ENCODE measurements around the gene POLR1G.

POLR1G gene

GRCh38 chr19:45421947-45422498 is 15.6 kb downstream of the POLR1G start:
- no peak overlapping the region for H3K4me3 ChIP-seq (ENCODE audit: low read length)
- H3K36me3 ChIP-seq (ENCODE audit: control insufficient read depth, low read length) = peaks cover 18% of the 10 kb centered on the region
- no peak overlapping the region for H3K27ac ChIP-seq (ENCODE audit: low read depth, low read length)
- peaks cover 20% of the 10 kb centered on the region for H3F3A ChIP-seq (ENCODE audit: control insufficient read depth, insufficient read depth)
- H3K79me2 ChIP-seq (ENCODE audit: control insufficient read depth, low read length) = peaks cover 16% of the 10 kb centered on the region
- H3K27me3 ChIP-seq (ENCODE audit: control insufficient read depth, low read length) = no peaks in the 10 kb centered on the region
- H4K20me1 ChIP-seq (ENCODE audit: control insufficient read depth, insufficient read depth, low read depth, low read length) = no peaks in the 10 kb centered on the region
- peaks cover 67% of the 10 kb centered on the region for H3K4me1 ChIP-seq (ENCODE audit: control insufficient read depth, low read length)
- H3K9me2 ChIP-seq (replicated peaks; ENCODE audit: control insufficient read depth, low read length) = no peaks in the 10 kb centered on the region
- H3K9me3 ChIP-seq (ENCODE audit: control insufficient read depth, insufficient read depth, low read length) = no peaks in the 10 kb centered on the region
- H3K4me2 ChIP-seq (ENCODE audit: low read length) = peak overlapping the region; percentile 35; the same call in 1 of the 2 replicates
- no peak for TF ChIP-seq EZH2phosphoT487 (IDR thresholded peaks at IDR 0.05; ENCODE audit: borderline replicate concordance, low read length)
- TF ChIP-seq CTCF (IDR thresholded peaks at IDR 0.05; ENCODE audit: low read depth, low read length, poor library complexity, severe bottlenecking) = no peak

DNA sequence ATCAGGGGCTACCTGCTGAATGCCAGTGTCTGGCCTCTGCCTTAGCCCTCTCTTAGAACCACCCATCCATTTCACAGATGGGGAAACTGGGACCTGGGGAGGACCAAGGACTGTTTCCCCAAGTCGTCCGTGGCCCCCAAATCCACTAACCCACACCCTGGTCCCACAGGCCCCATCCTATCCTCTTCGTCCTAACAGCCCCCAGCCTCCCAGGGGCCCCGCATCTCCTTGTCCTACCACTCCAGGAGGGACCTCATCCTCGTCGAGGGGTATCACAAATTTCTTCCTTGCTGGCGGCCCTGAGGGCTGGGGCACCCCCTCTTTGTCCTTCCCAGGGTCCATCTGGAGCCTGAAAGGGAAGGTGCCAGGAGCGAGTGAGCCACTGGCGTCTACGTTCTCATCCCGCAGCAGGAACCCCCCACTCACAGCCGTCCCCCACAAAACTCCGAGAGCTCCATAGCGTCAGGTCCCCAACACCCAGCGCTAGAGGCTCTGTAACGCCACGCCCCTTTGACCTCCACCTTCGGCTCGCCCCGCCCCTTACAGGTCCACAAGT is 16.7 kb downstream of the POLR1G start:
- Histone ChIP-seq H3K9me3 (ENCODE audit: control insufficient read depth, insufficient read depth, low read length) (no peaks in the 10 kb centered on the region), H3F3A (ENCODE audit: control insufficient read depth, insufficient read depth) (peaks cover 20% of the 10 kb centered on the region), H3K27me3 (ENCODE audit: control insufficient read depth, low read length) (no peaks in the 10 kb centered on the region), H3K27ac (ENCODE audit: low read depth, low read length) (peak overlapping the region; percentile 83), H3K4me3 (ENCODE audit: low read length) (peak overlapping the region; percentile 81), H3K79me2 (ENCODE audit: control insufficient read depth, low read length) (peaks cover 16% of the 10 kb centered on the region), H3K36me3 (ENCODE audit: control insufficient read depth, low read length) (peaks cover 18% of the 10 kb centered on the region), H3K4me2 (ENCODE audit: low read length) (peak overlapping the region; percentile 92), H4K20me1 (ENCODE audit: control insufficient read depth, insufficient read depth, low read depth, low read length) (no peaks in the 10 kb centered on the region), H3K9me2 (replicated peaks; ENCODE audit: control insufficient read depth, low read length) (no peaks in the 10 kb centered on the region), H3K4me1 (ENCODE audit: control insufficient read depth, low read length) (peaks cover 77% of the 10 kb centered on the region)
- TF ChIP-seq CTCF (IDR thresholded peaks at IDR 0.05; ENCODE audit: low read depth, low read length, poor library complexity, severe bottlenecking) (no peak), EZH2phosphoT487 (IDR thresholded peaks at IDR 0.05; ENCODE audit: borderline replicate concordance, low read length) (no peak)

DNA sequence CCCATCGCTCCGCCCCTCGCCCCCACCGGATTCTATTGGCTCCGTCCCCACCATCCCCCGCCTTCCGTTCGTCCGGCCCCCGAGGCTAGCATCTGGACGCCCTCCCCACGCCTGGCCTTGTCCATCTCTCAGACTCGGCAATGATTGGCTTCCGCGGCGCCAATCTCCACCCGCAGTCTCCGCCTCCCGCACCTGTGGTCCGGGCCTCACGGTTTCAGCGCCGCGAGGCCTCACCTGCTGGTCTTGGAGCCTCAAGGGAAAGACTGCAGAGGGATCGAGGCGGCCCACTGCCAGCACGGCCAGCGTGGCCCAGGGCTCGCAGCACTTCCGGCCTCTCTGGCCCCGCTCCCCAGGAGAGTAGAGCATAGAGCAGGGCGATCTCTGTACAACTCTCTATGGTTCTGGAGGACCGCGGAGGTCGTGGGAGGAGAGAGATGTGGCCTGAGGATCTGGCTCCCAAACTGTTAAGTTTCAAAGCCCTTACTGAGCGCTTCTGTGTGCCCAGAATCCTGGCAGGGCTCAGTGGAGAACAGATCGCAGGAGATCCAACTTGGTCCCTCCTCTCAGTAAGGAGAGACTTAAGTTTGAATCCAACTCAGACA is 17.2 kb downstream of the POLR1G start, which contains the start of gene ERCC1:
TSS of gene ERCC1 (minus strand) at position 329 of the 602 bp plus-strand sequence. CDS start 543 bp downstream, outside the sequence.
- H3K4me1 ChIP-seq (ENCODE audit: control insufficient read depth, low read length) = peaks cover 78% of the 10 kb centered on the region
- H3K4me2 ChIP-seq (ENCODE audit: low read length) = peak within 1 kb of the TSS; percentile 92
- peaks cover 5% of the 10 kb centered on the region for H3K27me3 ChIP-seq (ENCODE audit: control insufficient read depth, low read length)
- H3K9me3 ChIP-seq (ENCODE audit: control insufficient read depth, insufficient read depth, low read length) = no peaks in the 10 kb centered on the region
- H3K4me3 ChIP-seq (ENCODE audit: low read length) = peak within 1 kb of the TSS; percentile 81
- H3K79me2 ChIP-seq (ENCODE audit: control insufficient read depth, low read length) = peaks cover 16% of the 10 kb centered on the region
- peak within 1 kb of the TSS; percentile 83 for H3K27ac ChIP-seq (ENCODE audit: low read depth, low read length)
- H3F3A ChIP-seq (ENCODE audit: control insufficient read depth, insufficient read depth) = peaks cover 20% of the 10 kb centered on the region
- TF ChIP-seq CTCF (IDR thresholded peaks at IDR 0.05; ENCODE audit: low read depth, low read length, poor library complexity, severe bottlenecking) = no peak
- TF ChIP-seq EZH2phosphoT487 (IDR thresholded peaks at IDR 0.05; ENCODE audit: borderline replicate concordance, low read length) = no peak
- H3K36me3 ChIP-seq (ENCODE audit: control insufficient read depth, low read length) = peaks cover 18% of the 10 kb centered on the region
- no peaks in the 10 kb centered on the region for H3K9me2 ChIP-seq (replicated peaks; ENCODE audit: control insufficient read depth, low read length)
- H4K20me1 ChIP-seq (ENCODE audit: control insufficient read depth, insufficient read depth, low read depth, low read length) = no peaks in the 10 kb centered on the region
